Stomach smooth muscle (tissue), 2 donors: ENCODE measurements around the gene CDK11B.

Source experiments
- H3K27ac ChIP-seq: one replicate; pipeline ENCODE4 v1.7.0; 2013; ENCODE audit warnings: mild to moderate bottlenecking, low read length, inconsistent platforms
- H3K27me3 ChIP-seq, 2 donors: one replicate each; pipeline ENCODE4 v1.7.0; 2013; ENCODE audit warnings: low read length in 2 of 2; ENCODE audit not compliant: insufficient read depth in 2 of 2, control insufficient read depth in 1 of 2
- H3K36me3 ChIP-seq, 2 donors: one replicate each; pipeline ENCODE4 v1.7.0; 2013; ENCODE audit warnings: low read length in 2 of 2; ENCODE audit not compliant: control insufficient read depth in 2 of 2, insufficient read depth in 2 of 2
- H3K4me1 ChIP-seq: one replicate; pipeline ENCODE4 v1.7.0; 2013; ENCODE audit warnings: low read length; ENCODE audit not compliant: control insufficient read depth, insufficient read depth
- H3K4me3 ChIP-seq, 2 donors: one replicate each; pipeline ENCODE4 v1.7.0; 2013; ENCODE audit warnings: low read length in 2 of 2
- H3K9ac ChIP-seq, 2 donors: one replicate each; pipeline ENCODE4 v1.7.0; 2013; ENCODE audit warnings: low read length in 2 of 2, mild to moderate bottlenecking in 1 of 2
- H3K9me3 ChIP-seq, 2 donors: one replicate each; pipeline ENCODE4 v1.7.0; 2013; ENCODE audit warnings: low read length in 2 of 2; ENCODE audit not compliant: control insufficient read depth in 2 of 2
- donor health status: healthy.
- donor health status: Pancreatic carcinoma.

Gene CDK11B

DNA sequence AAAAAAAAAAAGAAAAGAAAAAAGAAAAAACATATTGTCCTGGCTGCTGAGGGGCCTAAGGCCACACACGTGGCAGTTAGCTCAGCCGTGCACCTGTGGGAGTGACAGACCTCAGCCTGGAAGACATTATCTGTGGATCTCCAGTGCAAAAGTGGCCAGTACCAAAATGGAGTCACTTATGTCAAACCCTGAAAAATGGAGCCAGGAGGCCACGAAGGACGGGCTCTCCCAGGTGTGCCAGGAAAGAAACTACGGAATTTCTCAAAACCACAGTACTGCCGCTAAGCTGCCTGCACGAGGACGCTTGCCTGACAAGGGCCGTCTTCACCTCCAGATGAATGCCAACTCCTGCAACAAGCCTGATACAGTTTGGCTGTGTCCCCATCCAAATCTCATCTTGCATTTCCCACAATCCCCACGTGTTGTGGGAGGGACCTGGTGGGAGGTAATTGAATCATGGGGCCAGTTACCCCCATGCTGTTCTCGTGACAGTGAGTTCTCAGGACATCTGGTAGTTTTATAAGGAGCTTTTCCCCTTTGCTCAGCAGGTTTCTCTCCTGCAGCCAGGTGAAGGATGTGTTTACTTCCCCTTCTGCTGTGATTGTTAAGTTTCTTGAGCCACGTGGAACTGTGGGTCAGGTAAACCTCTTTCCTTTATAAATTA, 48.9 kb downstream of the CDK11B start:
- Histone ChIP-seq H3K4me1 (peaks cover 15% of the 10 kb centered on the region), H3K27me3 (peaks cover 0 to under 1% of the 10 kb centered on the region in 2 donors), H3K9me3 (no peaks in the 10 kb centered on the region), H3K36me3 (no peaks in the 10 kb centered on the region), H3K9ac (no peak overlapping the region), H3K27ac (no peak overlapping the region), H3K4me3 (no peak overlapping the region)

GRCh38 chr1:1606232-1606631, 52.6 kb downstream of the CDK11B start:
- Histone ChIP-seq H3K4me3 (no peak overlapping the region), H3K9ac (no peak overlapping the region), H3K27ac (no peak overlapping the region), H3K27me3 (peaks cover 16 to 18% of the 10 kb centered on the region in 2 donors), H3K36me3 (no peaks in the 10 kb centered on the region), H3K4me1 (no peaks in the 10 kb centered on the region), H3K9me3 (no peaks in the 10 kb centered on the region)

DNA sequence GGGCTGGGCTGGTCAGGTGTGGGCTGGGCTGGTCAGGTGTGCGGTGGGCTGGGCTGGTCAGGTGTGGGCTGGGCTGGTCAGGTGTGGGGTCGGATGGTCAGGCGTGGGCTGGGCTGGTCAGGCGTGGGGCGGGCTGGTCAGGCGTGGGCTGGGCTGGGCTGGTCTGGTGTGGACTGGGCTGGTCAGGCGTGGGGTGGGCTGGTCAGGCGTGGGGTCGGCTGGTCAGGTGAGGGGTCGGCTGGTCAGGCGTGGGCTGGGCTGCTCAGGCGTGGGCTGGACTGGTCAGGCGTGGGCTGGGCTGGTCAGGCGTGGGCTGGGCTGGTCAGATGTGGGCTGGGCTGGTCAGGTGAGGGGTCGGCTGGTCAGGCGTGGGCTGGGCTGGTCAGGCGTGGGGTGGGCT, 53.1 kb downstream of the CDK11B start:
- H3K4me1 ChIP-seq: peaks cover 3% of the 10 kb centered on the region
- no peaks in the 10 kb centered on the region for H3K36me3 ChIP-seq
- no peak overlapping the region for H3K9ac ChIP-seq
- H3K27me3 ChIP-seq: peaks cover 21 to 22% of the 10 kb centered on the region in 2 donors
- H3K27ac ChIP-seq: no peak overlapping the region
- H3K4me3 ChIP-seq: no peak overlapping the region
- no peaks in the 10 kb centered on the region for H3K9me3 ChIP-seq

GRCh38 chr1:1605034-1605591, 53.7 kb downstream of the CDK11B start:
- peaks cover 9% of the 10 kb centered on the region for H3K4me1 ChIP-seq
- H3K4me3 ChIP-seq: no peak overlapping the region
- H3K9me3 ChIP-seq: no peaks in the 10 kb centered on the region
- H3K27ac ChIP-seq: no peak overlapping the region
- H3K36me3 ChIP-seq: no peaks in the 10 kb centered on the region
- peaks cover 26 to 27% of the 10 kb centered on the region in 2 donors for H3K27me3 ChIP-seq
- no peak overlapping the region for H3K9ac ChIP-seq

DNA sequence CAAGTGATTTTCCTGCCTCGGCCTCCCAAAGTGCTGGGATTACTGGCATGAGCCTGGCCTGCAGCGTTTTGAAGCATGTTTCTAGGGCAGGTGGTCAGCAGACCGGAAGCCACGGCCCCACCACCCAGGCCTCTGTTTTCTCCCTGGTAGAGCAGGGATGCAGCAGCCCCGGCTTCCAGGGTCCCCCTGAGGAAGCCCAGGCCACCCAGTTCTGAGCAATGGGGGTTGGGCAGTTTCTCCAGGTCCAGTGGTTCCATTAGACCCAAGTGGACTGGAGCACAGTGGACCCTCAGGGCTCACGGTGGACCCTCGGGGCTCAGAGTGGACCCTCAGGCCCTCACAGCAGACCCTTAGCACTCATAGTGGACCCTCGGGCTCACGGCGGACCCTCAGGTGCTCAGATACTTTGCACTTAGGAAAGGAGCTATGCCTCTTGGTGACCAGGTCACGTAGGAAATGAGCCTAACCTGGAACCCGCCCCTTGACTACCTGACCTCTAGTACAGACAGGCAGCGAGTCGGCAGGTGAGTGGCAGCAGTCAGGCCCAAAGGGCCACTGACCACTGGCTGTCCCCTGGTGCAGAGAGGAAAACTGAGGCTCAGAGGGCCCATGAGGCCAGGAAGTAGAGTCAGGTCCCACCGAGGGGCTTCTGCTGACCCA, 54.3 kb downstream of the CDK11B start:
- H3K27me3 ChIP-seq: peaks cover 26 to 27% of the 10 kb centered on the region in 2 donors
- H3K36me3 ChIP-seq: no peaks in the 10 kb centered on the region
- peaks cover 9% of the 10 kb centered on the region for H3K4me1 ChIP-seq
- no peak overlapping the region for H3K27ac ChIP-seq
- H3K9ac ChIP-seq: no peak overlapping the region
- H3K9me3 ChIP-seq: no peaks in the 10 kb centered on the region
- H3K4me3 ChIP-seq: no peak overlapping the region

DNA sequence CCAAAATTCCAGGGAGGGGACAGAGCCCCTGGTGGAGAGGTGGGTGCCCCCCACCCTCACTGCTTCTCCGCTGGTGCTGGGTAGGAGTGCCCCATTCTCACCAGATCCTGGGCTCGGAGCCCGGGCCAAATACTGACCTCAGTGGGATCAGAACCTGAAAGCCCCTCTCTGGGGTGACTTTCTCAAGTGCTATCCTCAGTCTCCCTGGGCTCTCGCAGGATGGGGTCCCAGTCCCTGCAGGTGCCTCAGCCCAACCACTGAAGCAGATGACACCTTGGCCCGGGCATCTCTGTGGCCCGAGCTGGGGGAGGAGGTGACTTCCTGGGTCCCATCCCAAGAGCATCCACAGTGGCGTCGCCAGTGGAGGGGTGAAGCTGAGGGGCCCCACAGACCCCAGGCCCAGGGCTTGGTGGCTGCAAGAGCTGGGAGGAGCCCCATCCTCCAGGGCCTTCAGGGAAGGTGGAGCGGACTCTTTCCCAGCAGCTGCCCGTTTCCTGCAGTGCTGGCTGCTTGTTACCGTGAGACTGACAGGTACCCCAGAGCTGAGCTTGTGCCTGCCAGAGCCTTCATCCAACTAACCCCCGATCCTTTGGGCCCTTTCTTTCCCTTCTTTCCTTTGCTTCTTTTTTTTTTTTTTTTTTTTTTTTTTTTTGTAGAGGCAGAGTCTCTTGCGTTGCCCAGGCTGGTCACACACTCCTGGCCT, 55.0 kb downstream of the CDK11B start:
- Histone ChIP-seq H3K36me3 (no peaks in the 10 kb centered on the region), H3K27me3 (peaks cover 30 to 33% of the 10 kb centered on the region in 2 donors), H3K27ac (no peak overlapping the region), H3K9ac (no peak overlapping the region), H3K4me1 (peaks cover 16% of the 10 kb centered on the region), H3K9me3 (no peaks in the 10 kb centered on the region), H3K4me3 (no peak overlapping the region)

GRCh38 chr1:1602968-1603506, 55.8 kb downstream of the CDK11B start:
- no peak overlapping the region for H3K9ac ChIP-seq
- no peaks in the 10 kb centered on the region for H3K36me3 ChIP-seq
- no peak overlapping the region for H3K27ac ChIP-seq
- peaks cover 17% of the 10 kb centered on the region for H3K4me1 ChIP-seq
- H3K4me3 ChIP-seq: no peak overlapping the region
- peaks cover 37 to 41% of the 10 kb centered on the region in 2 donors for H3K27me3 ChIP-seq
- no peaks in the 10 kb centered on the region for H3K9me3 ChIP-seq

DNA sequence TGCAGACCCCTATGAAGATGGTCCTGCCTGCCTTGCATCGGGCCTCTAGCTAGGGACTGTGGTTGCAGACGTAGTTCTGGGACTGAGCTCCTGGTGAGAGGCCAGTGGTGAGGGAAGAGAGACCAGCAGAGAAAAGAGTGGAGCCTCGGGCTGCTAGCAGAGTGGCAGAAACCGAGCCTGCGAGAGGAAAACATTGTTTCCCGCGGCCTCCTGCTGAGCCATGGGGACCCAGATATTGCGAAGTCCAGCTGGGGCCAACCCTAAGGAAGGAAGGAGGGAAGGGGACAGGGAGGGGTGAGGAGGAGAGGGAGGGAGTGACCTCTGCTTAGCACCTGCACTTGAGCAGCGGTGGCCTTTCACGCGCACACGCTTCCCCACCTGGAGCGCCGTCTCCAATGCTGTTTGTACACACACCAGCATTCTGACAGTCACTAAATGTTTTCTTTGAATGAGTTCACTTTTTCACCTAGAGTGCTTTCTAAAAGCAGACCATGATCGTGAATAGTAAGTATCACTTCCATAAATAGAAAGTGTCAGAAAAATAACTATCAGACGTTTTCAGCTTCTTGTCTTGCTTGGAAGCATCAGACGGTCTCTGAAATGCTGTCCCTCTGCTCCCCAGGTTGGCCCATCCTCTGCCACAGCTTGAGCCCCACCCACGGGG, 56.4 kb downstream of the CDK11B start:
- Histone ChIP-seq H3K36me3 (no peaks in the 10 kb centered on the region), H3K4me1 (peaks cover 20% of the 10 kb centered on the region), H3K27ac (no peak overlapping the region), H3K4me3 (no peak overlapping the region), H3K9me3 (no peaks in the 10 kb centered on the region), H3K27me3 (peaks cover 43 to 47% of the 10 kb centered on the region in 2 donors), H3K9ac (no peak overlapping the region)

- Histone ChIP-seq H3K9ac (no peak overlapping the region), H3K27ac (no peak overlapping the region), H3K27me3 (peaks cover 47 to 51% of the 10 kb centered on the region in 2 donors), H3K4me3 (no peak overlapping the region), H3K9me3 (no peaks in the 10 kb centered on the region), H3K4me1 (peaks cover 21% of the 10 kb centered on the region), H3K36me3 (no peaks in the 10 kb centered on the region)
Measured at GRCh38 chr1:1601564-1602303, 57.1 kb downstream of the CDK11B start.
